HG03558 (cell line): ENCODE data around the gene SHLD2.
"Not testable (repeated sequence)": the region's sequence is repeated elsewhere in the genome, so short reads cannot be mapped to it uniquely, and the experiment has no call there.

Experiments used
- ATAC-seq: cut with Tn5 transposase; IDR thresholded peaks from one replicate; pipeline ENCODE4 v1.9.1; 2021; ENCODE audit warnings: moderate number of reproducible peaks; ENCODE audit not compliant: unreplicated experiment; ENCODE audit errors: extremely low read depth

The SHLD2 gene, protein sequence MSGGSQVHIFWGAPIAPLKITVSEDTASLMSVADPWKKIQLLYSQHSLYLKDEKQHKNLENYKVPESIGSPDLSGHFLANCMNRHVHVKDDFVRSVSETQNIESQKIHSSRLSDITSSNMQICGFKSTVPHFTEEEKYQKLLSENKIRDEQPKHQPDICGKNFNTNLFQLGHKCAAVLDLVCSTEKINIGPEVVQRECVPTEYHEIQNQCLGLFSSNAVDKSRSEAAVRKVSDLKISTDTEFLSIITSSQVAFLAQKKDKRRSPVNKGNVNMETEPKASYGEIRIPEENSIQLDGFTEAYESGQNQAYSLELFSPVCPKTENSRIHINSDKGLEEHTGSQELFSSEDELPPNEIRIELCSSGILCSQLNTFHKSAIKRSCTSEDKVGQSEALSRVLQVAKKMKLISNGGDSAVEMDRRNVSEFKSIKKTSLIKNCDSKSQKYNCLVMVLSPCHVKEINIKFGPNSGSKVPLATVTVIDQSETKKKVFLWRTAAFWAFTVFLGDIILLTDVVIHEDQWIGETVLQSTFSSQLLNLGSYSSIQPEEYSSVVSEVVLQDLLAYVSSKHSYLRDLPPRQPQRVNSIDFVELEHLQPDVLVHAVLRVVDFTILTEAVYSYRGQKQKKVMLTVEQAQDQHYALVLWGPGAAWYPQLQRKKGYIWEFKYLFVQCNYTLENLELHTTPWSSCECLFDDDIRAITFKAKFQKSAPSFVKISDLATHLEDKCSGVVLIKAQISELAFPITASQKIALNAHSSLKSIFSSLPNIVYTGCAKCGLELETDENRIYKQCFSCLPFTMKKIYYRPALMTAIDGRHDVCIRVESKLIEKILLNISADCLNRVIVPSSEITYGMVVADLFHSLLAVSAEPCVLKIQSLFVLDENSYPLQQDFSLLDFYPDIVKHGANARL

DNA sequence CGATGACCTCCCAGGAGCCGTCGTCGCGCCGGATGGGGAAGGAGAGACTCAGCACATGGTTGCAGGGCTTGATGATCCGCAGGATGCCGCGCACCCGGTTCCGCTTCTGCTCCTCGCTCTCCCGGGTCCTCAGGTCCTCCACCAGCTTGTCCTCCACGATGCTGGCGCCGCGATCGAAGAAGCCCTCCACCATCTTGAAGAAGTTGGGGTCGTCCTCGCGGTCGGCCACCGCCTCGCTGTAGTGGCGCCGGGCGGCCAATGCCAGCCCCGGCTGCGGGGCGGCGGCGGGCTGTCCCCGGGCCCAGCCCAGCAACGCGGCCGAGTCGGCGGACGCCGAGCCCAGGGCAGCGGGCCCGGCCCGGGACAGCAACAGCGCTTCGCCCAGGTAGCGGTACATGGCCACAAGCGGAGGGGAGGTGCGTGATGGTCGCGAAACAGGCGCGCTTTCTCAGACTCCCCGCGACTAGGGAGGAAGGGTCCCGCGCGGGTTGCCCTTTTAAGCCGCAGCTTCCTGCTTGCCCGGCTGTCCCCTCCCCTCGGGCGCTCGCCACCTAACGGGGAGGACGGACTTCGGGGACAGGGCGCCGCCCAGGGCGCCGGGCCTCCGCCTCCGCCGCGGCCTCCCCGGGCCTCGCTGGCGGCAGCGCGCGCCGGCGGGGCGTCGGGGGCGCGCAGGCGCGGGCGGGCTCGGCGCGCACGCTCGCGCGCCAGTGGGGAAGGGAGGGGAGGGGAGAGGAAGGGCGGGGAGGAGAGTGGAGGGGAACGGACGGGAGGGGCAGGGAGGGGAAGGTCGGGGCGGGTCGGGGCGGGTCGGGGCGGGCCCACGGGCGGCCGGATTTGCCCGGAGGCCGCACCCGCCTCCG is at the start of gene SHLD2, which contains the start of gene GLUD1:
Gene SHLD2 (plus strand): TSS at position 834 of the 863 bp plus-strand sequence. CDS start 56,149 bp downstream, outside the sequence.
Gene GLUD1 (minus strand): TSS at position 471 of the 863 bp plus-strand sequence. CDS start 74 bp downstream, at position 397.
- ATAC-seq: peak; percentile 47

DNA sequence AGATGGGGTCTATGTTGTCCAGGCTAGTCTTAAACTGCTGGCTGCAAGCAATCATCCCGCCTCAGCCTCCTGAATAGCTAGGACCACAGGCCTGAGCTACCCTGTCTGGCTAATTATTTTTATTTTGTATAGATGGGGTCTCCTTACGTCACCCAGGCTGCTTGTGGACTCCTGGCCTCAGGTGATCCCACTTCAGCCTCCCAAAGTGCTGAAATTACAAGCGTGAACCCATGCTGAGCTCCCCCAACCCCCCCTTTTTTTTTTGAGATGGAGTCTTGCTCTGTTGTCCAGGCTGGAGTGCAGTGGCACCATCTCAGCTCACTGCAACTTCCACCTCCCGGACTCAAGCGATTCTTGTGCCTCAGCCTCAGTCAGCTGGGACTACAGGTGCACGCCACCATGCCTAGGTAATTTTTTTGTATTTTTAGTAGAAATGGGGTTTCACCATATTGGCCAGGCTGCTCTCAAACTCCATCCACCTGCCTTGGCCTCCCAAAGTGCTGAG is 49.5 kb upstream of the SHLD2 start:
- ATAC-seq: no peak

DNA sequence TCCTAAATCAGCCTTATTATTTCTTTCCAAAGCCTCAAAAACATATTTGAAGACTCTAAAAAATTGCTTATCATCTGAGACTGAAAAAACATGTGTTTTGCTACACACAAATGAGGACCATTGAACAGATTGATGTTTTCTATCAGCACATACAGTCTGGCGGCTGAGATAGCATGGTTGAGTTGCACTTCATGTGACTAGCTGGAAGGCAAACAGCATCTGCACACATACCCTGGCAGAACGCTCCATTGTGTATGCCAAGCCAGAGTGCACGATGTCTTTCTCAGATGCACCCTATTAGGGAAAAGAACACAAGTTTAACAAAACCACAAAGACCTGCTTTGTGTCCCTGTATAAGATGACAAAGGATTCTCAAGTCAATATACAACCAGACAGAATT is 41.9 kb upstream of the SHLD2 start:
- no peak for ATAC-seq

DNA sequence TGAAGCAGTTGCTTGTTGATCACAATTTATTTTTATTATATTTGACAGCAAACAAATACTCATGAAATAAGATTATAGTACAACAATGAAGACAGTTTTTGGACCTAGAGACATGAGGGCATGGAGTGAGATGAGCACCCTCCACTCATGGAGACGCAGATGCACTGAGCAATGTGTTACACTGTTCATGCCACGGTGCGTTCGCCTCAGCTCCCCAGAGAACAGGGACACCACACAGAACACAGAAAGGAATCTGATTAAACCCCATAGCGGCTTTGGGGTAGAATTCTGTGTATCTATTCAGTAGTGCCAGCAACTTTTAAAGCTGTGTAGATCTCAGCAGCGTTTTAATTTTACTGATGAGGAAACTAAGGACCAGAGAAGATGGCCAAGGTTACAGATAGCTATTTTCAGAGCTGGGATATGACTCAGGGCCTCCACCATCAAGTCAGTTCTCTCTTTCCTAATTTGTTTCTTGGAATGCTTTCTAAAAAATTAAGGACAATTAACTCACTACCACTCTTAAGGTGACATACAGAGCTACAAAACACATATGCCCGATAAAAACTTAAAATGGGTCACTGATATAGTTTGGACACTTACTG is 41.3 kb upstream of the SHLD2 start:
- no peak for ATAC-seq

DNA sequence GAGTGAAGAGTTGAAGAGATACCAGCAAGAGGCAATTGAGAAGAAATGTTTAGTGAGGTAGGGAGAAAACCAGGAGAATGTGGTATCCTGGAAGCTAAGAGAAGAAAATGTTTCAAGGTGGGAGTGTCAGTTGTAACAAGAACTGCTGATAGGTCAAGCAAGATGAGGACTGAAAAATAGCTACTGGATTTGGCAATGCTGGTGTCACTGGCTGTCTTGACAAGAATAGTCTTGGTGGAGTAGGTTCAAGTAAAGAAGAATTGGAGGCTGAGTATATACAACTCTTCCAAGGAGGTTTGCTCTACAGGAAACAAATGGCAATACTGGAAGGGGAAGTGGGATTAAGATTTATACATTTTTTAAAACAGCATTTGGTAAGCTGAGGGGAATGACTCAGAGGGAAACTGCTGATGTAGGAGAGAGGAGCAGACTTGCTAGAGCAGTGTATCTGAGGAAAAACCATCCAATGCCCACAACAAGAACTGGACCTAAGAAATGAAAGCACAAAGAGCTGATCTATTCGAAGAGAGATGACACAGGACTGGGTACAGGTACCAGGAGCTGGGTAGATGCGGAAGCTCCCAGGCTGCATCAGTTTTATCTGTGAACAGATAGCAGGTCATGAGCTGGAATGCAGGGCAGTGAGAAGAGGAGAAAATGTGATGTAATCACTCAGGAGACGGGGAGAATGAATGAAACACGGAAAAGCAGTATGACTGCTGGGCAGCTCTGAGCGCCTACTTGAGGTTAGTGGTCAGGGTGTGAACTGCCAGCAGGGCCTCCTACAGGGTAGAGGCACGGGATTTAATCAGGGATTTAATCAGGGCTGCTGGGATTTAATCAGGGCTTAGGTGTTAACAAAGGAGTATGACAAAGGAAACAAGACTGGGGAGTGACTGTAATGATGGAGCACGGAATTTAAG is 40.4 kb upstream of the SHLD2 start:
- no peak for ATAC-seq

DNA sequence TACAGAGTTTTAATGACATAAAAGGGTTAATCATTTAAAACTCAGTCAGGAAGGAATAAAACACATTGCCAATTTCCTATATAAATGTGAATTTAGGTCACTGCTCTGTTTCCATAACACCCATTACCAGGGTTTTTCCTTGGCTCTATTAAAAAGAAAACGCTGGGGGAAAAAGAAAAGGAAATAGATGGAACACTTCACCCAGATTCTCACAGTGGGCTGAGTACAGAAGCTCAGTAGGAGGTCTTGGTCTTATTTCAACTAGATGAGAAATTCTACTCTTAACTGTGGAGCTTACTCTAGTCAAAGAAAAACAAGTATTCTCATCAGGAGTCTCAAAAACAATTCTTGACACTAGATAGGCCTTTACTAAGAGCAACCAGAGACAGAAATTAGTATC is 36.8 kb upstream of the SHLD2 start:
- ATAC-seq: no peak

DNA sequence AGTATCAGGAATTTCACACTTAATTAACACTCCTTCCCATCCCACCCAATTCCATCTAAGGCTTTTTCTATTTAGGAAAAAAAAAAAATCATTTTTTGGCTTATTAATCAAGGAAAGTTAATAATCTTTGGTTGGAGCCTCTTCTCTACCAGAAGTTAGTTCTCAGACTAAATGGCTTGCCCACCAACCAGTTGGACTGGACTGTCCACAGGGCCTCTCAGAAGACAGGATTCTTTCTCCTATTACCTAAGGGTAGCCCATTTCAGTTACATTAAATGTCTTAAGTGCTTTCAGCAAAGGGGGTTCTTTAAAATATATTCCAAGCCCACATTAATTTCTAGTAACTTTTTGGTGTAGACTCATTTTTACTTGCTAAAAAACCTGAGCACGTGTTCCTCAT is 35.6 kb upstream of the SHLD2 start:
- no peak for ATAC-seq

DNA sequence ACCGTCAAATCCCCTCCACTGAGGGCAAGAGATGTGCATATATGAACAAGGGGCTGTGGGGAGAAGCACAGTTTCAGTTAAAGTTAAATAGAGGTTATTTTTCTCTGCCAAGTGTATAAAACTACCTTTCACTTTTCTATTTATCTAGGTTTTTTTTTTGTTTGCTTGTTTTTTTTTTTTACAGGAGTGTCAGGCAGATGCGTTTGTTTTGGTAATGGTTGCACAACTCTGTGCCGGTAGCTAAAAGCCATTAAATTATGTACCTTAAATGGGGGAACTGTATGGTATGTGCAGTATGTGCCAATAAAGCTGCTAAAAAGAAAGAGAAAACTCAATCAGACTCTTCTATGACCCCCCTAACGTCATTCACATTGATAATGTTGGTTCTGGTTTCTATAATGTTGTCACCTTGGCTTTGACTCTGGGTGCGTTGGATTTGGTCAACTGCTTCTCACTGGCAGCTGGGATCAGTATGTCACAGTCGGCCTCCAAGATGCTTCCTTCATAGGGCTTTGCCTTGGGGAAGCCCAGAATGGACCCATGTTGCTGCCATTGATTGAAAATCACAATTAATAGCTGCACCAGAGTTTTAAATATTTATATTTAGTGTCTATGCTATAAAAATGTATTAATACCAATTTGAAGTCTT is 34.6 kb upstream of the SHLD2 start:
- ATAC-seq: no peak

DNA sequence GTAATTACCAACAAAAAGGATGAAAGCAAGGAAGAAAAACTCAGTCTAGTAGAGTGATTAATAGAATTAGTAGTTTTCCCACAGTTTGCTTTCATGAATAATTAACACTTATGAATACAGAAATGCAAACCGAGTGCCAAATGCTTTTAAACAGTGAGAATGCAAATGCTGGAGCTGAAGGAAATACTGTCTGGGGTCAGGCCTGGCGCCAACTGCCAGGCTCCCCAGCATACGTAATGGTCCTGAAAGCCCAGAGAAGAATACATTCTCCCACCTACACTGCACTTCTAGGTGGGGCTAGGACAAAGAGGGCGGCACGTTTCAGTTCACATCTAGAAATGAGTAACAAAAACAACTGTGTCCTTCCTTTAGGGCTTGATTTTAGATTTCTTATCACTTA is 30.4 kb upstream of the SHLD2 start:
- no peak for ATAC-seq

DNA sequence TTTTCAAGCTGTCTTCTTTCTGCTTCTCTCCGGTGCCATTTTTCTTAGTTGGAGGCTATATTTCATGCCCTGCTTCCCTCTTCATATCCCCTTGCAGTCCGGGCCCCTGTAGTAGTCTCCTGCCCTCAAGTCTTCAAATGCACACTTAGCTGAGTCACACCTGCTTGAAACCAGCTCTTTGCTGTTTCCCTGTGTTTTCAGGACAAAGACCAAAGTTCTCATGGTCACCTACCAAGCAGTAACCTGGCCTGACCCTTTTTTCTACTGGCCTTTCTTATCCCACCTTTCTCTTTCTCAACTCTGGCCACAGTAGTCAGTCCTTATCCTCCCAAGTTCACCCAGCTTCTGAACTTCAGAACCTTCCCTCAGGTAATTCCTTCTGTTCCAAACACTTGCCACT is 28.8 kb upstream of the SHLD2 start:
- ATAC-seq: no peak

DNA sequence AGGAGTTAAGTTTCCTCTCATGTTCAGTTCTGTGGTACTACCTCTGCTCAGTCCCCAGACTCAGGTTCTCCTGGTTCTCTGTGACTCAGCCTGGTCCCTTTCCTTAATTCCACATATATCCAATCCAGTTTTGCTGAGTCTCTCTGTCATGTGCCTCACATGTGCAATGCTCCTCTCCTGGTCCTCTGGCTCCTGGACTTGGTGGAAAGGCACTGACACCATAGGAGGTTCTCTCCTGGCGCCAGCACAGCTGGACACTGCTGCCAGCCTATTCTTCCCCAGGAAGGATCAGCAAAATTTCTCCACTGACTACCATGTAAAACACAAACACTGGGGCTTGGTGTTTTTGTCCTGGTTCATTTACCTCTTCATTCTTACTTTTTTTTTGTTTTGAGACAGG is 28.1 kb upstream of the SHLD2 start:
- ATAC-seq: no peak

DNA sequence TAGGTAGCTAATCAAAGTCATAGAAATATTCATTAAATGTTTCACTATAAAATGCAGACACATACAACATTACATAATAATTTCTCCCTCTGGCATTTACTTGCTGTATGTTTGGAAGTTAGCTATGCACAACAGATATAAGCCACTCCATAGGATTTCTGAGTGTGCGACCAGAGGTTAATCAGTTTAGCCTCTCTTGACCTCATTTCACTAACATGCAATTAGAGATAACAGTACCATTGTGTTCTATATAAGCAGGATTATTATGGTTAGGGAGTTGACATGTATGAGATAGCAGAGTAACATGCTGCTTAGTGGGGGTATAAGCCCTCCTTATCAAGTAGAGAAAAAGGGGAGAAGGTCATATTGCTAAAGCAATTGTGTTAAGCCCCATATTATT is 26.7 kb upstream of the SHLD2 start:
- no peak for ATAC-seq

DNA sequence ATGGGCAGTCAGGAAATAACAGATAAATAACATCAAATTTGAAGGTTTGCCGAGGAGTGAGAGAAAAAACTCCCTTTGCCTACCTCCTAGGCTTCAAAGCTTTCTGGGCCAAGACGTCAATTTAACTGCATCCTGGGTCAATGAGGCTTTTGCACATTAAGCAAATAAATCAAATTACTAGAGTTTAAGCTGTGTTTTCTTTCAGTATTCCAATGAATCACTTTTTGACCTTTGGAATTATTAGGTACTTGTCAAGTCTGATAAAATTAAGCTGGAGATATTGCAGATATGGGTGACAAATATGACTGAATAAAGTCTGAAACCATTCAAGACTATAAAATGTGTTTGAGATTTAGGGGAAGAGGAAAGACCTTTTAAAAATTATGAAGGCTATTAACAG is 22.6 kb upstream of the SHLD2 start:
- no peak for ATAC-seq

DNA sequence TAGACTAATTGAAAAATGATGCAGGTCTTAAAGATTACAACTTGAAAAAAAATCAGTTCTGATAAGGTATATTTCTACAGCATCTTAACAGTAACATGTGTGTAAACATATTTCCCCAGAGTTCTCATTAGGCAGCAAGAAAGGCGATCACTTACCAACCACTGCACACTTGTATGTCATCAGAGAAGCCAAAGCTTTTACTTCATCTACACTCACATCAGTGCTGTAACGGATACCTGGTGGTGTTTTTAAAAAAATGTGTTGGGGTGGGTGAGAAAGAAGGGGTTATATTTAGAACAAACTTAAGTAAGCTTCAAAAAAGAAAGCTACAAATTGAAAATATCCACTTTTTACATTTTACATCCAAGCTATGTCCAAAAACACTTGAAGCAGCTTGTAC is 18.6 kb upstream of the SHLD2 start:
- ATAC-seq: not testable (repeated sequence)

DNA sequence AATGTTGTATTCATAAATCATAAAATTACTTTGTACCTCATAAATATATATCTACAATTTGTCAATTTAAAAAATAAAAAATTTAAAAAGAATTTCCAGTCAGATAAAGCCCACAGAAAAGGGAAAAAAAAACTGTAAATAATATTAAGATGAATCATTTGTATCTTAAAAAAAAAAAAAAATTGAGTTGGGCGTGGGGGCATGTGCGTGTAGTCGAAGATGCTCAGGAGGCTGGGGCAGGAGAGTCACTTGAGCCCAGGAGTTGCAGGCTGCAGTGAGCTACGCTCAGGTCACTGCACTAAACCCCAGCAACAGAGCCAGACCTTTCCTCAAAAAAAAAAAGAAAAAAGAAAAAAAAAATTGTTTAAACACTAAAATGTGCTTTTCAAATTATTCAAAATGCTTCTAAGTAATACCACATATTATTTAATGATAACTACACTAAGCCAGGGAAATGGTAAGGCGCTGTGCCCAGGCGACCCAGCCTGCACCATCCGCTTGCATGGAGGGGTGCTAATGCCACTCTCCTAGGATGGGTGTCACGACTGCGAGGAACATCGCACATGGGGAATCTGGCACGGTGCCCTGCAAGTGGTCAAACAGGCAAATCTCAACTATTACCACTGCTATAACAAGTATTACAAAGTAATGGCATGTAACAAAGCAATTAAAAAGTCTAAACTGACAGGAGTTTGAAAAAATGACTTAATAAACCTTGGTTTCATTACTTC is 15.7 kb upstream of the SHLD2 start:
- no peak for ATAC-seq

DNA sequence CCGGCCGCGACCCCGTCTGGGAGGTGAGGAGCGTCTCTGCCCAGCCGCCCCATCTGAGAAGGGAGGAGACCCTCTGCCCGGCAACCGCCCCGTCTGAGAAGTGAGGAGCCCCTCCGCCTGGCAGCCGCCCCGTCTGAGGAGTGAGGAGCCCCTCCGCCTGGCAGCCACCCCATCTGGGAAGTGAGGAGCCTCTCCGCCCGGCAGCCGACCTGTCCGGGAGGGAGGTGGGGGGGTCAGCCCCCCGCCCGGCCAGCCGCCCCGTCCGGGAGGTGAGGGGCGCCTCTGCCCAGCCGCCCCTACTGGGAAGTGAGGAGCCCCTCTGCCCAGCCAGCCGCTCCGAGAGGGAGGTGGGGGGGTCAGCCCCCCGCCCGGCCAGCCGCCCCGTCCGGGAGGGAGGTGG is 14.4 kb upstream of the SHLD2 start:
- ATAC-seq: not testable (repeated sequence)

DNA sequence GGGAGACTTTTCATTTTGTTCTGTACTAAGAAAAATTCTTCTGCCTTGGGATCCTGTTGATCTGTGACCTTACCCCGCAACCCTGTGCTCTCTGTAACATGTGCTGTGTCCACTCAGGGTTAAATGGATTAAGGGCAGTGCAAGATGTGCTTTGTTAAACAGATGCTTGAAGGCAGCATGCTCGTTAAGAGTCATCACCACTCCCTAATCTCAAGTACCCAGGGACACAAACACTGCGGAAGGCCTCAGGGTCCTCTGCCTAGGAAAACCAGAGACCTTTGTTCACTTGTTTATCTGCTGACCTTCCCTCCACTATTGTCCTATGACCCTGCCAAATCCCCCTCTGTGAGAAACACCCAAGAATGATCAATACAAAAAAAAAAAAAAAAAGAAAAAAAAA is 13.4 kb upstream of the SHLD2 start:
- not testable (repeated sequence) for ATAC-seq
